Measurements from ENCODE around the gene SH2D3C. TPM values are rescaled to one million over a fixed set of nuclear protein-coding genes. Genes with fewer than 3 reads are reported as not detected.

Gene SH2D3C
- total RNA-seq, 1 donor from 2014 or later = 5.8 TPM

- FAIRE-seq = no peak
- no peak overlapping the region for H2AFZ ChIP-seq (ENCODE audit: low read depth, low read length)
Observed at GRCh38 chr9:127714020-127714750, 64.3 kb downstream of the SH2D3C start.

DNA sequence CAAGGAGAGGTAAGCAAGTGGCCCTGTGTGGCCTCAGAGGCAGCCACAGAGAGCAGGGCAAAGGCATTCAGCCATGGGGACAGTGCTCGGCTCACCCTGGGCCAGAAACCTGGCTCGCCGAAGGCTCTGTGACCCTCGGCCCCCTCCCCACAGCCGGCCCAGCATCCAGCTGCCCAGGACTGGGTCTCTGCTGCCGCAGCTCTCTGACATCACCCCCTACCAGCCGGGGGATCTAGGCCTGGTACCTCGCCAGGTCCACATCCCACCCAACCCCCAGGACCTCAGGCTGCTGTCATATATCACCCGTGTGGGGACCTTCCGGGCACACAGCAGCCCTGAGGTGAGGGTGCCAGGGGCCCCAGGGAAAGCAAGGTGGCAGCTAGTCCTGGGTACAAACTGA is 65.6 kb downstream of the SH2D3C start:
- peaks cover 40% of the 10 kb centered on the region for H4K20me1 ChIP-seq (ENCODE audit: insufficient read depth, low read length)
- H3K27ac ChIP-seq (ENCODE audit: low read depth, low read length) = no peak overlapping the region
- no peak overlapping the region for H3K4me3 ChIP-seq (ENCODE audit: insufficient read depth, low read depth, low read length)
- peak overlapping the region; percentile 34 for H3K4me3 Mint-ChIP-seq (ENCODE audit: unreplicated experiment)
- H3K4me1 Mint-ChIP-seq (ENCODE audit: low read depth, unreplicated experiment) = peaks cover 2% of the 10 kb centered on the region
- H3K4me2 ChIP-seq (ENCODE audit: low read length) = no peak overlapping the region
- TF ChIP-seq EZH2 (IDR thresholded peaks at IDR 0.05; ENCODE audit: insufficient read depth, low read length) = no peak
- TF ChIP-seq, protein P1, sequence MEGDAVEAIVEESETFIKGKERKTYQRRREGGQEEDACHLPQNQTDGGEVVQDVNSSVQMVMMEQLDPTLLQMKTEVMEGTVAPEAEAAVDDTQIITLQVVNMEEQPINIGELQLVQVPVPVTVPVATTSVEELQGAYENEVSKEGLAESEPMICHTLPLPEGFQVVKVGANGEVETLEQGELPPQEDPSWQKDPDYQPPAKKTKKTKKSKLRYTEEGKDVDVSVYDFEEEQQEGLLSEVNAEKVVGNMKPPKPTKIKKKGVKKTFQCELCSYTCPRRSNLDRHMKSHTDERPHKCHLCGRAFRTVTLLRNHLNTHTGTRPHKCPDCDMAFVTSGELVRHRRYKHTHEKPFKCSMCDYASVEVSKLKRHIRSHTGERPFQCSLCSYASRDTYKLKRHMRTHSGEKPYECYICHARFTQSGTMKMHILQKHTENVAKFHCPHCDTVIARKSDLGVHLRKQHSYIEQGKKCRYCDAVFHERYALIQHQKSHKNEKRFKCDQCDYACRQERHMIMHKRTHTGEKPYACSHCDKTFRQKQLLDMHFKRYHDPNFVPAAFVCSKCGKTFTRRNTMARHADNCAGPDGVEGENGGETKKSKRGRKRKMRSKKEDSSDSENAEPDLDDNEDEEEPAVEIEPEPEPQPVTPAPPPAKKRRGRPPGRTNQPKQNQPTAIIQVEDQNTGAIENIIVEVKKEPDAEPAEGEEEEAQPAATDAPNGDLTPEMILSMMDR (IDR thresholded peaks at IDR 0.05; ENCODE audit: insufficient read depth, low read depth, low read length) = no peak
- H3K9ac ChIP-seq (ENCODE audit: low read length) = no peak overlapping the region
- peaks cover 12% of the 10 kb centered on the region for H3K36me3 Mint-ChIP-seq (ENCODE audit: low read depth, unreplicated experiment)
- H3K36me3 ChIP-seq (ENCODE audit: insufficient read depth, low read length) = no peaks in the 10 kb centered on the region
- H3K79me2 ChIP-seq (ENCODE audit: insufficient read depth, low read length) = peaks cover 9% of the 10 kb centered on the region
- no peaks in the 10 kb centered on the region for H3K9me3 Mint-ChIP-seq (ENCODE audit: unreplicated experiment)
- H3K27me3 ChIP-seq (ENCODE audit: insufficient read depth, low read length) = no peaks in the 10 kb centered on the region
- FAIRE-seq (no peak), DNase-seq (ENCODE audit: low read depth) (no peak)
- H3K27me3 Mint-ChIP-seq (ENCODE audit: low read depth, unreplicated experiment) = peaks cover 4% of the 10 kb centered on the region
- peaks cover 12% of the 10 kb centered on the region for H3K4me1 ChIP-seq (ENCODE audit: insufficient read depth, low read length)
- H3K27ac Mint-ChIP-seq (ENCODE audit: unreplicated experiment) = no peak overlapping the region
- no peaks in the 10 kb centered on the region for H3K9me3 ChIP-seq (ENCODE audit: insufficient read depth, low read depth, low read length)
- no peak overlapping the region for H2AFZ ChIP-seq (ENCODE audit: low read depth, low read length)

More at GRCh38 chr9:127714020-127714750, 64.3 kb downstream of the SH2D3C start:
- Mint-ChIP-seq H3K36me3 (ENCODE audit: low read depth, unreplicated experiment) (peaks cover 6% of the 10 kb centered on the region), H3K4me1 (ENCODE audit: low read depth, unreplicated experiment) (peaks cover 2% of the 10 kb centered on the region), H3K27ac (ENCODE audit: unreplicated experiment) (no peak overlapping the region), H3K9me3 (ENCODE audit: unreplicated experiment) (no peaks in the 10 kb centered on the region), H3K4me3 (ENCODE audit: unreplicated experiment) (peak overlapping the region; percentile 85), H3K27me3 (ENCODE audit: low read depth, unreplicated experiment) (peaks cover 4% of the 10 kb centered on the region)
- H3K4me1 ChIP-seq (ENCODE audit: insufficient read depth, low read length) = peaks cover 12% of the 10 kb centered on the region
- H3K4me2 ChIP-seq (ENCODE audit: low read length) = peak overlapping the region; percentile 100
- peaks cover 9% of the 10 kb centered on the region for H3K79me2 ChIP-seq (ENCODE audit: insufficient read depth, low read length)
- no peak for TF ChIP-seq EZH2 (IDR thresholded peaks at IDR 0.05; ENCODE audit: insufficient read depth, low read length)
- TF ChIP-seq, protein P1 (IDR thresholded peaks at IDR 0.05; ENCODE audit: insufficient read depth, low read depth, low read length) = no peak
- DNase-seq (ENCODE audit: low read depth) = no peak
- H3K27me3 ChIP-seq (ENCODE audit: insufficient read depth, low read length) = no peaks in the 10 kb centered on the region
- H3K27ac ChIP-seq (ENCODE audit: low read depth, low read length) = no peak overlapping the region
- H3K36me3 ChIP-seq (ENCODE audit: insufficient read depth, low read length) = no peaks in the 10 kb centered on the region
- H4K20me1 ChIP-seq (ENCODE audit: insufficient read depth, low read length) = peaks cover 37% of the 10 kb centered on the region
- peak overlapping the region; percentile 21 for H3K9ac ChIP-seq (ENCODE audit: low read length)
- H3K4me3 ChIP-seq (ENCODE audit: insufficient read depth, low read depth, low read length) = peak overlapping the region; percentile 50
- no peaks in the 10 kb centered on the region for H3K9me3 ChIP-seq (ENCODE audit: insufficient read depth, low read depth, low read length)

- peaks cover 40% of the 10 kb centered on the region for H4K20me1 ChIP-seq (ENCODE audit: insufficient read depth, low read length)
- H3K27me3 ChIP-seq (ENCODE audit: insufficient read depth, low read length) = no peaks in the 10 kb centered on the region
- H3K9me3 ChIP-seq (ENCODE audit: insufficient read depth, low read depth, low read length) = no peaks in the 10 kb centered on the region
- no peaks in the 10 kb centered on the region for H3K9me3 Mint-ChIP-seq (ENCODE audit: unreplicated experiment)
- peaks cover 12% of the 10 kb centered on the region for H3K4me1 ChIP-seq (ENCODE audit: insufficient read depth, low read length)
- H3K4me3 ChIP-seq (ENCODE audit: insufficient read depth, low read depth, low read length) = no peak overlapping the region
- DNase-seq (ENCODE audit: low read depth) = no peak
- no peak overlapping the region for H3K27ac ChIP-seq (ENCODE audit: low read depth, low read length)
- H3K36me3 Mint-ChIP-seq (ENCODE audit: low read depth, unreplicated experiment) = peaks cover 12% of the 10 kb centered on the region
- no peak for TF ChIP-seq EZH2 (IDR thresholded peaks at IDR 0.05; ENCODE audit: insufficient read depth, low read length)
- TF ChIP-seq, protein P1 (IDR thresholded peaks at IDR 0.05; ENCODE audit: insufficient read depth, low read depth, low read length) = no peak
- H3K4me1 Mint-ChIP-seq (ENCODE audit: low read depth, unreplicated experiment) = peaks cover 2% of the 10 kb centered on the region
- peaks cover 9% of the 10 kb centered on the region for H3K79me2 ChIP-seq (ENCODE audit: insufficient read depth, low read length)
- H3K36me3 ChIP-seq (ENCODE audit: insufficient read depth, low read length) = no peaks in the 10 kb centered on the region
- no peak overlapping the region for H3K4me2 ChIP-seq (ENCODE audit: low read length)
- no peak overlapping the region for H3K27ac Mint-ChIP-seq (ENCODE audit: unreplicated experiment)
- H3K27me3 Mint-ChIP-seq (ENCODE audit: low read depth, unreplicated experiment) = peaks cover 4% of the 10 kb centered on the region
- FAIRE-seq = no peak
- H3K4me3 Mint-ChIP-seq (ENCODE audit: unreplicated experiment) = peak overlapping the region; percentile 34
- H3K9ac ChIP-seq (ENCODE audit: low read length) = no peak overlapping the region
- H2AFZ ChIP-seq (ENCODE audit: low read depth, low read length) = no peak overlapping the region
Observed at GRCh38 chr9:127712371-127712770, 66.1 kb downstream of the SH2D3C start.

All from astrocyte (in vitro differentiated cells and primary cell).